HepG2 (cell line): Measurements from ENCODE around the gene SCAPER. TPM values are rescaled to one million over a fixed set of nuclear protein-coding genes. Genes with fewer than 3 reads are reported as not detected.
A peak's percentile ranks its signal among the peaks of the same experiment; 100 is the strongest.

Experiments
- AGO2 ChIP-seq: fragments of 200-400 bp; formaldehyde crosslinking; optimal IDR thresholded peaks from 2 replicates; pipeline ENCODE3; 2017; ENCODE audit warnings: mild to moderate bottlenecking, low read depth, low read length, moderate library complexity
- ARID2 ChIP-seq: sonication (generic); formaldehyde crosslinking; IDR thresholded peaks from 2 replicates; pipeline ENCODE4 v1.8.1; 2022; ENCODE audit warnings: mild to moderate bottlenecking, missing genetic modification reagents, borderline replicate concordance
- BCL6 ChIP-seq: IDR thresholded peaks from 2 replicates; pipeline ENCODE4 v1.6.1; 2016; ENCODE audit warnings: missing genetic modification reagents, missing compliant biosample characterization
- BORCS8-MEF2B ChIP-seq: sonication (generic); formaldehyde crosslinking; IDR thresholded peaks from 2 replicates; pipeline ENCODE4 v1.8.0; 2022; ENCODE audit warnings: mild to moderate bottlenecking, missing genetic modification reagents
- DMAP1 ChIP-seq: IDR thresholded peaks from 2 replicates; pipeline ENCODE4 v1.6.1; 2016
- ETV6 ChIP-seq: sonication (generic); formaldehyde crosslinking; conservative IDR thresholded peaks from 2 replicates; pipeline ENCODE4 v1.4.0; 2020; ENCODE audit warnings: missing genetic modification reagents
- HNRNPLL ChIP-seq: fragments of 200-400 bp; formaldehyde crosslinking; IDR thresholded peaks from 2 replicates; pipeline ENCODE4 v1.6.1; 2017; ENCODE audit warnings: mild to moderate bottlenecking, low read depth, low read length; ENCODE audit not compliant: poor library complexity, severe bottlenecking
- KLF6 ChIP-seq: IDR thresholded peaks from 2 replicates; pipeline ENCODE4 v1.8.0; 2016; ENCODE audit warnings: missing biosample characterization, missing genetic modification reagents
- PCBP2 ChIP-seq: fragments of 200-400 bp; formaldehyde crosslinking; optimal IDR thresholded peaks from 2 replicates; pipeline ENCODE3; 2018; ENCODE audit warnings: low read length, low read depth; ENCODE audit not compliant: poor library complexity, severe bottlenecking
- REPIN1 ChIP-seq: sonication (generic); formaldehyde crosslinking; IDR thresholded peaks from 2 replicates; pipeline ENCODE4 v1.8.0; 2022; ENCODE audit warnings: missing genetic modification reagents, low read depth, mild to moderate bottlenecking, borderline replicate concordance
- SSRP1 ChIP-seq: IDR thresholded peaks from 2 replicates; pipeline ENCODE4 v1.6.1; 2016; ENCODE audit warnings: control low read depth
- ZKSCAN1 ChIP-seq: fragments of 150-350 bp; IDR thresholded peaks from 2 replicates; pipeline ENCODE4 v1.6.1; 2014; ENCODE audit warnings: low read length
- ZMYM2 ChIP-seq: sonication (generic); formaldehyde crosslinking; IDR thresholded peaks from 2 replicates; pipeline ENCODE4 v1.8.0; 2022; ENCODE audit warnings: mild to moderate bottlenecking, missing genetic modification reagents
- ZNF232 ChIP-seq: sonication (generic); formaldehyde crosslinking; IDR thresholded peaks from 2 replicates; pipeline ENCODE4 v1.4.0; 2020; ENCODE audit warnings: missing genetic modification reagents, borderline replicate concordance
- ZNF260 ChIP-seq: sonication (generic); formaldehyde crosslinking; IDR thresholded peaks from 2 replicates; pipeline ENCODE4 v1.4.0; 2020; ENCODE audit warnings: missing genetic modification reagents, low read depth, mild to moderate bottlenecking, borderline replicate concordance
- ZNF264 ChIP-seq: sonication (generic); formaldehyde crosslinking; IDR thresholded peaks from 2 replicates; pipeline ENCODE4 v1.4.0; 2020; ENCODE audit warnings: missing genetic modification reagents
- ZNF44 ChIP-seq: sonication (generic); formaldehyde crosslinking; IDR thresholded peaks from 2 replicates; pipeline ENCODE4 v1.5.1; 2020; ENCODE audit warnings: mild to moderate bottlenecking, missing genetic modification reagents
- ZNF503 ChIP-seq: sonication (generic); formaldehyde crosslinking; IDR thresholded peaks from 2 replicates; pipeline ENCODE4 v1.4.0; 2020; ENCODE audit warnings: missing genetic modification reagents
- ZNF720 ChIP-seq: sonication (generic); formaldehyde crosslinking; IDR thresholded peaks from 2 replicates; pipeline ENCODE4 v1.4.0; 2020; ENCODE audit warnings: missing genetic modification reagents
- ZSCAN30 ChIP-seq: sonication (generic); formaldehyde crosslinking; IDR thresholded peaks from 2 replicates; pipeline ENCODE4 v1.5.0; 2020; ENCODE audit warnings: mild to moderate bottlenecking, missing genetic modification reagents
- ZSCAN31 ChIP-seq: sonication (generic); formaldehyde crosslinking; IDR thresholded peaks from 2 replicates; pipeline ENCODE4 v1.5.0; 2020; ENCODE audit warnings: low read depth, mild to moderate bottlenecking, missing genetic modification reagents
- polyA plus RNA-seq, 8 experiments: library from polyadenylated mRNA; depleted of rRNA in 3 of 8; stranded (reverse) in 7 of 8; unstranded in 1 of 8; fragments of >200 nt; fragmentation: Illumina TruSeq in 4 of 8; extraction: Trizol in 4 of 8; gene quantifications; 2 replicates each; pipeline versions ENCODE4 v1.2.1 to v1.2.3, GENCODE V29; 2011 to 2016; ENCODE audit warnings: low read depth in 4 of 8, missing spikeins in 1 of 8, mixed read lengths in 1 of 8; ENCODE audit not compliant: insufficient read depth in 1 of 8
- total RNA-seq, 5 experiments: library from RNA; depleted of rRNA; stranded (reverse); fragments of >200 nt; fragmentation: Illumina TruSeq; extraction: Trizol; gene quantifications; 2 replicates each; pipeline ENCODE4 v1.2.3, GENCODE V29; 2016; ENCODE audit warnings: low read depth in 1 of 5
- TF ChIP-seq, protein P1 (sequence below): sonication (generic); formaldehyde crosslinking; IDR thresholded peaks from 2 replicates; pipeline ENCODE4 v1.5.0; 2020; ENCODE audit warnings: mild to moderate bottlenecking, missing genetic modification reagents
- TF ChIP-seq, protein P2 (sequence below): IDR thresholded peaks from 2 replicates; pipeline ENCODE4 v1.6.1; 2016
- TF ChIP-seq, protein P3 (sequence below): sonication (generic); formaldehyde crosslinking; IDR thresholded peaks from 2 replicates; pipeline ENCODE4 v1.4.0; 2020; ENCODE audit warnings: missing genetic modification reagents

Gene SCAPER
- total and polyA plus RNA-seq, 2 of the 13 experiments (the other 11 are each of a cell fraction or from before 2014, with no cell fraction given) = 4.3 to 10.5 TPM

GRCh38 chr15:76345880-76346668 lies 559.1 kb downstream of the SCAPER start (continued):
- TF ChIP-seq ZNF264 (CRISPR knock-in tag) (no peak), BORCS8-MEF2B (CRISPR knock-in tag) (0 out of 2 replicates have a peak, but pooled peaks have one; percentile 20), ZSCAN30 (no peak), PCBP2 (no peak), ZNF44 (CRISPR knock-in tag) (no peak), ZNF260 (CRISPR knock-in tag) (no peak), ETV6 (no peak), ZNF720 (CRISPR knock-in tag) (no peak), REPIN1 (CRISPR knock-in tag) (no peak), HNRNPLL (peak; percentile 92), ZNF503 (peak; percentile 16; the same call in 1 of the 2 replicates), AGO2 (peak; percentile 83), ZSCAN31 (CRISPR knock-in tag) (no peak), BCL6 (no peak), ZMYM2 (CRISPR knock-in tag) (0 out of 2 replicates have a peak, but pooled peaks have one; percentile 52), ARID2 (CRISPR knock-in tag) (no peak), DMAP1 (CRISPR knock-in tag) (peak; percentile 31; the same call in 1 of the 2 replicates), ZKSCAN1 (no peak), SSRP1 (CRISPR knock-in tag) (no peak), KLF6 (no peak), ZNF232 (CRISPR knock-in tag) (peak; percentile 67; the same call in 1 of the 2 replicates)
- TF ChIP-seq, protein P1, sequence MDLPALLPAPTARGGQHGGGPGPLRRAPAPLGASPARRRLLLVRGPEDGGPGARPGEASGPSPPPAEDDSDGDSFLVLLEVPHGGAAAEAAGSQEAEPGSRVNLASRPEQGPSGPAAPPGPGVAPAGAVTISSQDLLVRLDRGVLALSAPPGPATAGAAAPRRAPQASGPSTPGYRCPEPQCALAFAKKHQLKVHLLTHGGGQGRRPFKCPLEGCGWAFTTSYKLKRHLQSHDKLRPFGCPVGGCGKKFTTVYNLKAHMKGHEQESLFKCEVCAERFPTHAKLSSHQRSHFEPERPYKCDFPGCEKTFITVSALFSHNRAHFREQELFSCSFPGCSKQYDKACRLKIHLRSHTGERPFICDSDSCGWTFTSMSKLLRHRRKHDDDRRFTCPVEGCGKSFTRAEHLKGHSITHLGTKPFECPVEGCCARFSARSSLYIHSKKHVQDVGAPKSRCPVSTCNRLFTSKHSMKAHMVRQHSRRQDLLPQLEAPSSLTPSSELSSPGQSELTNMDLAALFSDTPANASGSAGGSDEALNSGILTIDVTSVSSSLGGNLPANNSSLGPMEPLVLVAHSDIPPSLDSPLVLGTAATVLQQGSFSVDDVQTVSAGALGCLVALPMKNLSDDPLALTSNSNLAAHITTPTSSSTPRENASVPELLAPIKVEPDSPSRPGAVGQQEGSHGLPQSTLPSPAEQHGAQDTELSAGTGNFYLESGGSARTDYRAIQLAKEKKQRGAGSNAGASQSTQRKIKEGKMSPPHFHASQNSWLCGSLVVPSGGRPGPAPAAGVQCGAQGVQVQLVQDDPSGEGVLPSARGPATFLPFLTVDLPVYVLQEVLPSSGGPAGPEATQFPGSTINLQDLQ (CRISPR knock-in tag) = 0 out of 2 replicates have a peak, but pooled peaks have one; percentile 13
- TF ChIP-seq, protein P2, sequence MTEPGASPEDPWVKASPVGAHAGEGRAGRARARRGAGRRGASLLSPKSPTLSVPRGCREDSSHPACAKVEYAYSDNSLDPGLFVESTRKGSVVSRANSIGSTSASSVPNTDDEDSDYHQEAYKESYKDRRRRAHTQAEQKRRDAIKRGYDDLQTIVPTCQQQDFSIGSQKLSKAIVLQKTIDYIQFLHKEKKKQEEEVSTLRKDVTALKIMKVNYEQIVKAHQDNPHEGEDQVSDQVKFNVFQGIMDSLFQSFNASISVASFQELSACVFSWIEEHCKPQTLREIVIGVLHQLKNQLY = no peak
- TF ChIP-seq, protein P3, sequence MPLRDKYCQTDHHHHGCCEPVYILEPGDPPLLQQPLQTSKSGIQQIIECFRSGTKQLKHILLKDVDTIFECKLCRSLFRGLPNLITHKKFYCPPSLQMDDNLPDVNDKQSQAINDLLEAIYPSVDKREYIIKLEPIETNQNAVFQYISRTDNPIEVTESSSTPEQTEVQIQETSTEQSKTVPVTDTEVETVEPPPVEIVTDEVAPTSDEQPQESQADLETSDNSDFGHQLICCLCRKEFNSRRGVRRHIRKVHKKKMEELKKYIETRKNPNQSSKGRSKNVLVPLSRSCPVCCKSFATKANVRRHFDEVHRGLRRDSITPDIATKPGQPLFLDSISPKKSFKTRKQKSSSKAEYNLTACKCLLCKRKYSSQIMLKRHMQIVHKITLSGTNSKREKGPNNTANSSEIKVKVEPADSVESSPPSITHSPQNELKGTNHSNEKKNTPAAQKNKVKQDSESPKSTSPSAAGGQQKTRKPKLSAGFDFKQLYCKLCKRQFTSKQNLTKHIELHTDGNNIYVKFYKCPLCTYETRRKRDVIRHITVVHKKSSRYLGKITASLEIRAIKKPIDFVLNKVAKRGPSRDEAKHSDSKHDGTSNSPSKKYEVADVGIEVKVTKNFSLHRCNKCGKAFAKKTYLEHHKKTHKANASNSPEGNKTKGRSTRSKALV (CRISPR knock-in tag) = no peak
